NT2/D1 (cell line): ENCODE data around the gene PROCR.

ENCODE experiments used
- SUZ12 ChIP-seq: IDR thresholded peaks from 2 replicates; pipeline ENCODE4 v1.6.1; 2011; ENCODE audit not compliant: insufficient read length, insufficient read depth; ENCODE audit errors: extremely low read depth
- YY1 ChIP-seq: IDR thresholded peaks from 2 replicates; pipeline ENCODE4 v1.6.1; 2011; ENCODE audit not compliant: insufficient read length, insufficient read depth
- ZNF274 ChIP-seq: IDR thresholded peaks from 2 replicates; pipeline ENCODE4 v1.6.1; 2011; ENCODE audit warnings: mild to moderate bottlenecking, low read depth, low read length

- TF ChIP-seq YY1 (no peak), SUZ12 (no peak), ZNF274 (no peak)
Measured at GRCh38 chr20:35135867-35136586, 35.8 kb upstream of the PROCR start.
